ENCODE measurements around the gene CFHR3.
"Not testable (repeated sequence)": the region's sequence is repeated elsewhere in the genome, so short reads cannot be mapped to it uniquely, and the experiment has no call there.

CFHR3 gene

GRCh38 chr1:196827860-196828259, 53.2 kb downstream of the CFHR3 start:
- H2AFZ ChIP-seq (ENCODE audit: low read depth, low read length); H3K14ac ChIP-seq (ENCODE audit: low read length in 2 of 2); H3K18ac ChIP-seq (ENCODE audit: low read depth in 1 of 2, low read length in 2 of 2); H3K4ac ChIP-seq (ENCODE audit: low read depth in 1 of 2, low read length in 2 of 2); H3K9ac ChIP-seq (ENCODE audit: low read length); H2BK12ac ChIP-seq (ENCODE audit: low read length in 2 of 2); H3K4me1 ChIP-seq (ENCODE audit: control insufficient read depth, insufficient read depth, low read depth, low read length); H2BK5ac ChIP-seq (ENCODE audit: low read depth, low read length, poor library complexity, severe bottlenecking); H3K4me2 ChIP-seq (ENCODE audit: low read length, poor library complexity, severe bottlenecking); H3K9me3 ChIP-seq (ENCODE audit: control insufficient read depth, low read length); H4K91ac ChIP-seq (ENCODE audit: low read length); H2BK15ac ChIP-seq (ENCODE audit: low read depth, poor library complexity, severe bottlenecking); H2AK5ac ChIP-seq (ENCODE audit: low read length, severe bottlenecking); H3K79me1 ChIP-seq (replicated peaks; ENCODE audit: low read length, poor library complexity, severe bottlenecking); H3K27ac ChIP-seq (ENCODE audit: low read length, poor library complexity, severe bottlenecking); H4K8ac ChIP-seq (ENCODE audit: low read length); H3K23ac ChIP-seq (ENCODE audit: low read length in 2 of 2); H3K36me3 ChIP-seq (ENCODE audit: control insufficient read depth in 1 of 2, insufficient read depth in 2 of 2, low read depth in 1 of 2, low read length in 2 of 2); H3K4me3 ChIP-seq (ENCODE audit: insufficient read depth in 1 of 2, low read depth in 1 of 2, low read length in 2 of 2); H3K27me3 ChIP-seq (ENCODE audit: control insufficient read depth in 1 of 2, insufficient read depth in 1 of 2, low read length in 2 of 2); H2BK120ac ChIP-seq (ENCODE audit: low read depth, low read length): not testable (repeated sequence)
- DNase-seq, result peak; percentile 41
- WGBS, result no CpG with 5 or more reads among the region's 4 CpGs

Data from mesenchymal stem cell (in vitro differentiated cells and primary cell).